Immature natural killer cell (primary cell): ENCODE data around the gene LRRC1. TPM values are rescaled to one million over a fixed set of nuclear protein-coding genes. Genes with fewer than 3 reads are reported as not detected.

ENCODE experiments used
- polyA plus RNA-seq, 3 donors: library from polyadenylated mRNA; unstranded; fragments of 300-500 nt; fragmentation: Illumina TruSeq; gene quantifications; one replicate each; pipeline ENCODE4 v1.2.3, GENCODE V29; 2021

The LRRC1 gene
- polyA plus RNA-seq, 3 donors from 2014 or later = 1.6 to 2.8 (median 2.7) TPM

Other genes with a start within 250 kb of the LRRC1 start
- 10 to 100 TPM; 11.4 to 26.1 (median 20.7) TPM for gene GCLC, start 249.9 kb upstream of the LRRC1 start, polyA plus RNA-seq
- gene KLHL31, start 129.2 kb upstream of the LRRC1 start, polyA plus RNA-seq = not detected